Measurements from ENCODE around the gene CCDC192. TPM values are rescaled to one million over a fixed set of nuclear protein-coding genes. Genes with fewer than 3 reads are reported as not detected.

Gene CCDC192
- total RNA-seq, 4 donors from 2014 or later, result 0.70 to 3.1 (median 2.0) TPM; not detected in 1

- H3K27ac ChIP-seq, result no peak overlapping the region
- WGBS, result 59% methylated on average over 2 of the region's 2 CpGs
These were observed 146.2 kb downstream of the CCDC192 start for GRCh38 chr5:127849408-127849807.

GRCh38 chr5:127849891-127850290, 146.7 kb downstream of the CCDC192 start:
- WGBS, result 57% methylated on average over 4 of the region's 4 CpGs
- no peaks in the 10 kb centered on the region for H3K4me1 ChIP-seq
- no peak for DNase-seq (ENCODE audit: low spot score in 2 of 2)
- no peak overlapping the region for H3K4me3 ChIP-seq
- H3K27ac ChIP-seq, result no peak overlapping the region
- no peak for TF ChIP-seq POLR2AphosphoS5 (IDR thresholded peaks at IDR 0.05)
- H3K27me3 ChIP-seq, result no peaks in the 10 kb centered on the region
- H3K36me3 ChIP-seq, result no peaks in the 10 kb centered on the region
- no peaks in the 10 kb centered on the region for H3K9me3 ChIP-seq

More at GRCh38 chr5:127849408-127849807, 146.2 kb downstream of the CCDC192 start:
- TF ChIP-seq POLR2AphosphoS5 (IDR thresholded peaks at IDR 0.05) (no peak), POLR2A (IDR thresholded peaks at IDR 0.05) (no peak), EP300 (IDR thresholded peaks at IDR 0.05) (no peak), CTCF (IDR thresholded peaks at IDR 0.05) (no peak)
- Histone ChIP-seq H3K4me3 (no peak overlapping the region), H3K27me3 (no peaks in the 10 kb centered on the region), H3K4me1 (no peaks in the 10 kb centered on the region), H3K36me3 (no peaks in the 10 kb centered on the region), H3K9me3 (no peaks in the 10 kb centered on the region)
- DNase-seq (ENCODE audit: low spot score in 2 of 2), result no peak

GRCh38 chr5:127851964-127852363, 148.8 kb downstream of the CCDC192 start:
- TF ChIP-seq EP300 (IDR thresholded peaks at IDR 0.05), result no peak
- no peak for TF ChIP-seq POLR2AphosphoS5 (IDR thresholded peaks at IDR 0.05)
- no peak for TF ChIP-seq POLR2A (IDR thresholded peaks at IDR 0.05)
- no peak for TF ChIP-seq CTCF (IDR thresholded peaks at IDR 0.05)
- Histone ChIP-seq H3K4me1 (no peaks in the 10 kb centered on the region), H3K27me3 (no peaks in the 10 kb centered on the region), H3K27ac (no peak overlapping the region), H3K36me3 (no peaks in the 10 kb centered on the region), H3K4me3 (no peak overlapping the region), H3K9me3 (no peaks in the 10 kb centered on the region)
- 84% methylated on average over 4 of the region's 4 CpGs for WGBS
- no peak for DNase-seq (ENCODE audit: low spot score in 2 of 2)

- DNase-seq (ENCODE audit: low spot score in 2 of 2), result no peak
- H3K36me3 ChIP-seq, result no peaks in the 10 kb centered on the region
- no peak overlapping the region for H3K27ac ChIP-seq
- 96% methylated on average over 2 of the region's 2 CpGs for WGBS
- TF ChIP-seq CTCF (IDR thresholded peaks at IDR 0.05) (no peak), POLR2A (IDR thresholded peaks at IDR 0.05) (no peak), EP300 (IDR thresholded peaks at IDR 0.05) (no peak), POLR2AphosphoS5 (IDR thresholded peaks at IDR 0.05) (no peak)
- no peaks in the 10 kb centered on the region for H3K27me3 ChIP-seq
- no peaks in the 10 kb centered on the region for H3K9me3 ChIP-seq
- no peak overlapping the region for H3K4me3 ChIP-seq
- no peaks in the 10 kb centered on the region for H3K4me1 ChIP-seq
These were observed 151.3 kb downstream of the CCDC192 start for GRCh38 chr5:127854520-127854919.

- H3K4me1 ChIP-seq, result no peaks in the 10 kb centered on the region
These were observed 153.1 kb downstream of the CCDC192 start for GRCh38 chr5:127856292-127856691.

More at GRCh38 chr5:127856292-127856691, 153.1 kb downstream of the CCDC192 start:
- DNase-seq (ENCODE audit: low spot score in 2 of 2), result no peak
- no peak for TF ChIP-seq CTCF (IDR thresholded peaks at IDR 0.05)
- no peak for TF ChIP-seq EP300 (IDR thresholded peaks at IDR 0.05)
- TF ChIP-seq POLR2AphosphoS5 (IDR thresholded peaks at IDR 0.05), result no peak
- no peak for TF ChIP-seq POLR2A (IDR thresholded peaks at IDR 0.05)
- Histone ChIP-seq H3K27ac (no peak overlapping the region), H3K4me3 (no peak overlapping the region), H3K27me3 (no peaks in the 10 kb centered on the region), H3K36me3 (no peaks in the 10 kb centered on the region), H3K9me3 (no peaks in the 10 kb centered on the region)

All from suprapubic skin (tissue), 4 donors.